ENCODE data around the gene ZSCAN31.
A peak's percentile ranks its signal among the peaks of the same experiment; 100 is the strongest.

Gene ZSCAN31

DNA sequence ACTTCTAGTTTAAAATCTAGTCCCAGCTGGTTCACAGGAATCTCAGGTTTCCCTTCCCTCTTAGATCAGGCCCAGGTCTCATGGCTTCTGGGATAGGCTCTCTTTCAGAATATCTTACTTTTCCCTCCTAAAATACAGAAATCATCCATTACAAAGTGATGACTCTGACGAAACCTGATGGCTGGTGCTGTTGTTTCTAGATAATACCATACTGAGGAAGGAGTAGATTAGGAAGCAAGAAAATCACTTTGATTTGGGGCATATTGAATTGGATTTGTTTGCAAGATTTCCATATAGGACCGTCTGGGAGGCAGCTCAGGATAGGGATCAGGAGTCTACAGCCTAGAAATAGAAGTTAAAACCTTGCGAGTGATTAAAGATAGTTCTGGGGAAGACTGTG is 17.4 kb upstream of the ZSCAN31 start:
- Histone ChIP-seq H3K36me3 (ENCODE audit: control insufficient read depth, low read length) (peaks cover 8% of the 10 kb centered on the region), H3K27ac (ENCODE audit: low read depth, low read length) (no peak overlapping the region), H3K79me2 (ENCODE audit: control insufficient read depth, low read length) (peaks cover 44% of the 10 kb centered on the region), H3K27me3 (ENCODE audit: control insufficient read depth, low read length) (no peaks in the 10 kb centered on the region), H3K9me3 (ENCODE audit: control insufficient read depth, insufficient read depth, low read length) (peaks cover 8% of the 10 kb centered on the region; the same call in 1 of the 2 replicates), H3K4me2 (ENCODE audit: low read length) (no peak overlapping the region), H3K4me3 (ENCODE audit: low read length) (no peak overlapping the region), H4K20me1 (ENCODE audit: control insufficient read depth, insufficient read depth, low read depth, low read length) (no peaks in the 10 kb centered on the region), H3F3A (ENCODE audit: control insufficient read depth, insufficient read depth) (no peaks in the 10 kb centered on the region), H3K4me1 (ENCODE audit: control insufficient read depth, low read length) (peaks cover 31% of the 10 kb centered on the region), H3K9me2 (replicated peaks; ENCODE audit: control insufficient read depth, low read length) (no peaks in the 10 kb centered on the region)
- no peak for TF ChIP-seq EZH2phosphoT487 (IDR thresholded peaks at IDR 0.05; ENCODE audit: borderline replicate concordance, low read length)
- TF ChIP-seq, protein P1, sequence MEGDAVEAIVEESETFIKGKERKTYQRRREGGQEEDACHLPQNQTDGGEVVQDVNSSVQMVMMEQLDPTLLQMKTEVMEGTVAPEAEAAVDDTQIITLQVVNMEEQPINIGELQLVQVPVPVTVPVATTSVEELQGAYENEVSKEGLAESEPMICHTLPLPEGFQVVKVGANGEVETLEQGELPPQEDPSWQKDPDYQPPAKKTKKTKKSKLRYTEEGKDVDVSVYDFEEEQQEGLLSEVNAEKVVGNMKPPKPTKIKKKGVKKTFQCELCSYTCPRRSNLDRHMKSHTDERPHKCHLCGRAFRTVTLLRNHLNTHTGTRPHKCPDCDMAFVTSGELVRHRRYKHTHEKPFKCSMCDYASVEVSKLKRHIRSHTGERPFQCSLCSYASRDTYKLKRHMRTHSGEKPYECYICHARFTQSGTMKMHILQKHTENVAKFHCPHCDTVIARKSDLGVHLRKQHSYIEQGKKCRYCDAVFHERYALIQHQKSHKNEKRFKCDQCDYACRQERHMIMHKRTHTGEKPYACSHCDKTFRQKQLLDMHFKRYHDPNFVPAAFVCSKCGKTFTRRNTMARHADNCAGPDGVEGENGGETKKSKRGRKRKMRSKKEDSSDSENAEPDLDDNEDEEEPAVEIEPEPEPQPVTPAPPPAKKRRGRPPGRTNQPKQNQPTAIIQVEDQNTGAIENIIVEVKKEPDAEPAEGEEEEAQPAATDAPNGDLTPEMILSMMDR (IDR thresholded peaks at IDR 0.05; ENCODE audit: low read depth, low read length, poor library complexity, severe bottlenecking) = no peak

- no peak for TF ChIP-seq EZH2phosphoT487 (IDR thresholded peaks at IDR 0.05; ENCODE audit: borderline replicate concordance, low read length)
- TF ChIP-seq, protein P1 (IDR thresholded peaks at IDR 0.05; ENCODE audit: low read depth, low read length, poor library complexity, severe bottlenecking) = no peak
- H3K27me3 ChIP-seq (ENCODE audit: control insufficient read depth, low read length) = no peaks in the 10 kb centered on the region
- H3K27ac ChIP-seq (ENCODE audit: low read depth, low read length) = no peak overlapping the region
- H4K20me1 ChIP-seq (ENCODE audit: control insufficient read depth, insufficient read depth, low read depth, low read length) = no peaks in the 10 kb centered on the region
- H3K9me2 ChIP-seq (replicated peaks; ENCODE audit: control insufficient read depth, low read length) = no peaks in the 10 kb centered on the region
- H3K4me1 ChIP-seq (ENCODE audit: control insufficient read depth, low read length) = peaks cover 31% of the 10 kb centered on the region
- no peaks in the 10 kb centered on the region for H3F3A ChIP-seq (ENCODE audit: control insufficient read depth, insufficient read depth)
- H3K9me3 ChIP-seq (ENCODE audit: control insufficient read depth, insufficient read depth, low read length) = peaks cover 8% of the 10 kb centered on the region; the same call in 1 of the 2 replicates
- peak overlapping the region; percentile 82 for H3K4me3 ChIP-seq (ENCODE audit: low read length)
- peak overlapping the region; percentile 68 for H3K4me2 ChIP-seq (ENCODE audit: low read length)
- peaks cover 42% of the 10 kb centered on the region for H3K79me2 ChIP-seq (ENCODE audit: control insufficient read depth, low read length)
- peaks cover 8% of the 10 kb centered on the region for H3K36me3 ChIP-seq (ENCODE audit: control insufficient read depth, low read length)
Observed at GRCh38 chr6:28351493-28351925, 15.6 kb upstream of the ZSCAN31 start.

DNA sequence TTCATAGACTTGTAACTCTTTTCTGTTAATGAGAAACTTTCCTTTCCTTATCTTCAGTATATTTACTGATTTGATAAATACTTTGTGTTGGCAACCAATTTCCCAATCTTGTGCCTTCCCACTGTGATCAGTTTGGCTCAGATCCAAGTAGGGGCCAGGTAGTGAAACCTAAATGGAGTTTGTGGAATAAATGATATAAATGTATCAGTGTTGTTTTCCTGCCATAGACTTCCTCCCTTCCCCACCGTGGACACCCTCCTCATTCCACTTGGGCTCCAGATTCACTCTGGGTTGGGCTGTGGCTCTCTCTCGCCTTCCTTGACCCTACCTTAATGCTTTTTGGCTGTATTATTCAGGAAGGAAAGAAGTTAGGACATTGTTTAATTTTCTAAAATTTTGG is 15.1 kb upstream of the ZSCAN31 start:
- H4K20me1 ChIP-seq (ENCODE audit: control insufficient read depth, insufficient read depth, low read depth, low read length) = no peaks in the 10 kb centered on the region
- peaks cover 41% of the 10 kb centered on the region for H3K79me2 ChIP-seq (ENCODE audit: control insufficient read depth, low read length)
- TF ChIP-seq EZH2phosphoT487 (IDR thresholded peaks at IDR 0.05; ENCODE audit: borderline replicate concordance, low read length) = no peak
- TF ChIP-seq, protein P1 (IDR thresholded peaks at IDR 0.05; ENCODE audit: low read depth, low read length, poor library complexity, severe bottlenecking) = no peak
- H3K27me3 ChIP-seq (ENCODE audit: control insufficient read depth, low read length) = no peaks in the 10 kb centered on the region
- H3K9me2 ChIP-seq (replicated peaks; ENCODE audit: control insufficient read depth, low read length) = no peaks in the 10 kb centered on the region
- peaks cover 8% of the 10 kb centered on the region for H3K36me3 ChIP-seq (ENCODE audit: control insufficient read depth, low read length)
- peak overlapping the region; percentile 68 for H3K4me2 ChIP-seq (ENCODE audit: low read length)
- peaks cover 27% of the 10 kb centered on the region for H3K4me1 ChIP-seq (ENCODE audit: control insufficient read depth, low read length)
- H3K4me3 ChIP-seq (ENCODE audit: low read length) = peak overlapping the region; percentile 82
- H3K27ac ChIP-seq (ENCODE audit: low read depth, low read length) = no peak overlapping the region
- peaks cover 8% of the 10 kb centered on the region; the same call in 1 of the 2 replicates for H3K9me3 ChIP-seq (ENCODE audit: control insufficient read depth, insufficient read depth, low read length)
- H3F3A ChIP-seq (ENCODE audit: control insufficient read depth, insufficient read depth) = no peaks in the 10 kb centered on the region
